Uterus (tissue), 2 donors: ENCODE data around the gene U2SURP.

Experiments
- POLR2A ChIP-seq, 2 donors: fragments of 450-650 bp; IDR thresholded peaks; one replicate each; pipeline ENCODE4 v1.6.1; 2016; ENCODE audit warnings: antibody characterized with exemption in 2 of 2, mild to moderate bottlenecking in 1 of 2, moderate library complexity in 1 of 2
- TF ChIP-seq, protein P1 (sequence below), 4 experiments: fragments of 200-600 bp in 2 of 4; fragments of 450-650 bp in 2 of 4; sonication (generic) in 2 of 4; IDR thresholded peaks; one replicate each; pipeline ENCODE4 v1.5.1; 2016 to 2019; ENCODE audit warnings: antibody characterized with exemption in 4 of 4, mild to moderate bottlenecking in 2 of 4, moderate library complexity in 1 of 4

DNA sequence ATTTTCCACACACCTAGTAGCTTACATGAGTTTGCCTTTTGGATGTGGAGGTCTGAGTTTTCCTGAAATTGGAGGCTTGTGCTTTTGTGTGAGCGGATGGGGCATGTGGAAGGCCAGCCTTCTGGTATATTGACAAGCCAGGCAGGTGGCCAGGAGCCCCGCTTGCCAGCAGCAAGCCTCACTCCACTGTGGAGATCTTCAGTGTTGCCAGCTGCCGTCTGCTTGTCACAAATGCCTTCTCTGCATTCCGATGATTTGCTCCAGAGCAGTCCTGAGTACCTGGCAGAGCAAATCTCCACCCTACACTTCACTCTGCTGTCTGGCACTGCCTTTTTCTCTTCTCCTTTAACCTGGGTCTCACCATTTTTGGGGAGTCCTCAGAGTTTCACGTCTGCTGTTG is 89.1 kb downstream of the U2SURP start:
- TF ChIP-seq, protein P1, sequence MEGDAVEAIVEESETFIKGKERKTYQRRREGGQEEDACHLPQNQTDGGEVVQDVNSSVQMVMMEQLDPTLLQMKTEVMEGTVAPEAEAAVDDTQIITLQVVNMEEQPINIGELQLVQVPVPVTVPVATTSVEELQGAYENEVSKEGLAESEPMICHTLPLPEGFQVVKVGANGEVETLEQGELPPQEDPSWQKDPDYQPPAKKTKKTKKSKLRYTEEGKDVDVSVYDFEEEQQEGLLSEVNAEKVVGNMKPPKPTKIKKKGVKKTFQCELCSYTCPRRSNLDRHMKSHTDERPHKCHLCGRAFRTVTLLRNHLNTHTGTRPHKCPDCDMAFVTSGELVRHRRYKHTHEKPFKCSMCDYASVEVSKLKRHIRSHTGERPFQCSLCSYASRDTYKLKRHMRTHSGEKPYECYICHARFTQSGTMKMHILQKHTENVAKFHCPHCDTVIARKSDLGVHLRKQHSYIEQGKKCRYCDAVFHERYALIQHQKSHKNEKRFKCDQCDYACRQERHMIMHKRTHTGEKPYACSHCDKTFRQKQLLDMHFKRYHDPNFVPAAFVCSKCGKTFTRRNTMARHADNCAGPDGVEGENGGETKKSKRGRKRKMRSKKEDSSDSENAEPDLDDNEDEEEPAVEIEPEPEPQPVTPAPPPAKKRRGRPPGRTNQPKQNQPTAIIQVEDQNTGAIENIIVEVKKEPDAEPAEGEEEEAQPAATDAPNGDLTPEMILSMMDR (IDR thresholded peaks at IDR 0.05) = no peak
- no peak for TF ChIP-seq POLR2A (IDR thresholded peaks at IDR 0.05)
